H1 (cell line): Measurements from ENCODE around the gene NAA25. TPM values are rescaled to one million over a fixed set of nuclear protein-coding genes. Genes with fewer than 3 reads are reported as not detected.
A peak's percentile ranks its signal among the peaks of the same experiment; 100 is the strongest.

Source experiments
- ASH2L ChIP-seq: fragments of 200-600, 300-600 bp; sonication (generic); IDR thresholded peaks from one replicate; pipeline ENCODE4 v1.7.1; 2017; ENCODE audit warnings: low read length
- ATF3 ChIP-seq: IDR thresholded peaks from 2 replicates; pipeline ENCODE4 v1.6.1; 2011; ENCODE audit warnings: low read depth, mild to moderate bottlenecking, low read length; ENCODE audit not compliant: insufficient read depth
- BRCA1 ChIP-seq: IDR thresholded peaks from 2 replicates; pipeline ENCODE4 v1.6.1; 2012; ENCODE audit warnings: low read depth, low read length, improper control_type of control experiment
- CTBP2 ChIP-seq: IDR thresholded peaks from 2 replicates; pipeline ENCODE4 v1.7.0; 2011; ENCODE audit warnings: borderline replicate concordance, mild to moderate bottlenecking, moderate library complexity, mixed read lengths, low read length; ENCODE audit not compliant: insufficient read depth, insufficient read length
- CTCF ChIP-seq, 3 experiments: IDR thresholded peaks; 1 replicate in 2 of 3; 2 replicates in 1 of 3; pipeline versions ENCODE4 v1.5.1 to v1.6.1; 2011; ENCODE audit warnings: low read length in 3 of 3, mild to moderate bottlenecking in 3 of 3, inconsistent platforms in 2 of 3, low read depth in 1 of 3, moderate library complexity in 1 of 3; ENCODE audit not compliant: insufficient read depth in 1 of 3; ENCODE audit errors: control extremely low read depth in 1 of 3
- EGR1 ChIP-seq: IDR thresholded peaks from 2 replicates; pipeline ENCODE4 v1.6.1; 2011; ENCODE audit warnings: low read depth, low read length, borderline replicate concordance
- EZH2 ChIP-seq: fragments of 200-600 bp; sonication (generic); IDR thresholded peaks from 2 replicates; pipeline ENCODE4 v1.7.1; 2012; ENCODE audit warnings: low read depth, mild to moderate bottlenecking, moderate library complexity, low read length, inconsistent platforms; ENCODE audit not compliant: severe bottlenecking
- MAFK ChIP-seq: IDR thresholded peaks from 2 replicates; pipeline ENCODE4 v1.6.1; 2012; ENCODE audit warnings: low read depth, mild to moderate bottlenecking, improper control_type of control experiment, low read length
- PHF8 ChIP-seq: fragments of 200-600 bp; sonication (generic); conservative IDR thresholded peaks from 2 replicates; pipeline ENCODE4 v1.7.1; 2012; ENCODE audit warnings: low read depth, mild to moderate bottlenecking, inconsistent platforms, low read length, moderate library complexity
- POU5F1 ChIP-seq: IDR thresholded peaks from 2 replicates; pipeline ENCODE4 v1.6.1; 2011; ENCODE audit warnings: low read depth, mild to moderate bottlenecking, low read length, moderate library complexity
- RBBP5 ChIP-seq: IDR thresholded peaks from 2 replicates; pipeline ENCODE4 v1.7.1; 2012; ENCODE audit warnings: low read depth, mild to moderate bottlenecking, inconsistent platforms, low read length, moderate library complexity, borderline replicate concordance
- RFX5 ChIP-seq: IDR thresholded peaks from 2 replicates; pipeline ENCODE4 v1.6.1; 2011; ENCODE audit warnings: low read depth, low read length, improper control_type of control experiment, borderline replicate concordance
- RNF2 ChIP-seq: fragments of 200-900, 300-1000 bp; sonication (generic); IDR thresholded peaks from 2 replicates; pipeline ENCODE4 v1.7.1; 2016; ENCODE audit warnings: borderline replicate concordance, low read depth, mild to moderate bottlenecking, antibody characterized with exemption, low read length; ENCODE audit not compliant: poor library complexity, severe bottlenecking; ENCODE audit errors: missing control alignments
- SAP30 ChIP-seq: fragments of 300-600 bp; sonication (generic); IDR thresholded peaks from 2 replicates; pipeline ENCODE4 v1.7.1; 2012; ENCODE audit warnings: low read length, moderate library complexity, mild to moderate bottlenecking, inconsistent platforms; ENCODE audit not compliant: insufficient read depth, insufficient replicate concordance
- SIN3A ChIP-seq, 2 experiments: IDR thresholded peaks in 1 of 2; conservative IDR thresholded peaks in 1 of 2; 2 replicates each; pipeline ENCODE4 v1.6.1; 2011 to 2012; ENCODE audit warnings: low read length in 2 of 2, improper control_type of control experiment in 1 of 2, low read depth in 1 of 2, mild to moderate bottlenecking in 1 of 2
- SP1 ChIP-seq: IDR thresholded peaks from 2 replicates; pipeline ENCODE4 v1.6.1; 2011; ENCODE audit warnings: low read depth, low read length
- SP2 ChIP-seq: IDR thresholded peaks from 2 replicates; pipeline ENCODE4 v1.6.1; 2012; ENCODE audit warnings: mild to moderate bottlenecking, low read length, inconsistent platforms
- TAF1 ChIP-seq: IDR thresholded peaks from 2 replicates; pipeline ENCODE4 v1.6.1; 2011; ENCODE audit warnings: mild to moderate bottlenecking, low read depth, low read length
- TAF7 ChIP-seq: optimal IDR thresholded peaks from 2 replicates; pipeline ENCODE3; 2011; ENCODE audit warnings: low read depth, mild to moderate bottlenecking, inconsistent platforms, low read length, moderate library complexity, borderline replicate concordance
- ZNF274 ChIP-seq: IDR thresholded peaks from 2 replicates; pipeline ENCODE4 v1.7.0; 2012; ENCODE audit warnings: low read length, borderline replicate concordance; ENCODE audit errors: extremely low read depth
- polyA plus RNA-seq, 7 experiments: library from polyadenylated mRNA; depleted of rRNA in 3 of 7; stranded (reverse) in 5 of 7; unstranded in 2 of 7; fragments of >200 nt in 5 of 7; fragments of 200-250 nt in 2 of 7; gene quantifications; 1 replicate in 5 of 7; 2 replicates in 1 of 7; 4 replicates in 1 of 7; pipeline versions ENCODE4 v1.2.1 to v1.2.3, GENCODE V29; 2011 to 2013; ENCODE audit warnings: missing spikeins in 2 of 7, mixed read lengths in 2 of 7
- total RNA-seq: library from RNA; stranded (reverse); fragmentation: NEBNext Ultra II Directional; extraction: Animal tissue kit (Norgen Biotek cat#: 25700); gene quantifications from 2 replicates; pipeline ENCODE4 v1.2.1, GENCODE V29; 2021

The NAA25 gene
- total and polyA plus RNA-seq, 2 of the 8 experiments (the other 6 are each of a cell fraction or from before 2014, with no cell fraction given) = 10.8 to 60.3 TPM

GRCh38 chr12:112125250-112125999 is 16.8 kb upstream of the NAA25 start, which contains the start of gene TRAFD1 (continued):
- TF ChIP-seq CTCF (IDR thresholded peaks at IDR 0.05; ENCODE audit: control extremely low read depth in 1 of 3, insufficient read depth in 1 of 3, low read depth in 1 of 3, low read length in 3 of 3) (no peak), ZNF274 (no peak), EGR1 (no peak), ASH2L (peak; percentile 71), SP2 (peak; percentile 92), POU5F1 (no peak), SP1 (peak; percentile 99), RFX5 (no peak), EZH2 (no peak), MAFK (peak; percentile 37; the same call in 1 of the 2 replicates), RBBP5 (no peak), TAF7 (no peak), TAF1 (peak; percentile 90), CTBP2 (no peak), ATF3 (no peak), BRCA1 (no peak), PHF8 (peak; percentile 76), RNF2 (no peak), SIN3A (conservative IDR thresholded peaks at IDR 0.05 in 1 of 2, IDR thresholded peaks at IDR 0.05 in 1 of 2; ENCODE audit: low read depth in 1 of 2, low read length in 2 of 2) (peak; percentile 86 to 97), SAP30 (no peak)
